ENCODE measurements around the gene ENGASE.

The ENGASE gene

GRCh38 chr17:79104898-79105600 is 30.4 kb downstream of the ENGASE start:
- no peak for DNase-seq (ENCODE audit: low spot score)
- no peak for TF ChIP-seq CTCF (conservative IDR thresholded peaks at IDR 0.05; ENCODE audit: low read depth)
- ChIA-PET CTCF (interaction anchor here (0.6 to 1.1 kb wide), 5 partner anchors 60 to 288 kb away, joined by 3 to 5 read pairs (median 3); no protein-coding TSS in a partner anchor), POLR2A (ENCODE audit: low non-redundant PET) (no interaction called here)
- H3K27ac ChIP-seq = no peak overlapping the region

- H3K27ac ChIP-seq = no peak overlapping the region
- no peak for TF ChIP-seq CTCF (conservative IDR thresholded peaks at IDR 0.05; ENCODE audit: low read depth)
- ChIA-PET POLR2A (ENCODE audit: low non-redundant PET) (no interaction called here), CTCF (interaction anchor here (0.5 to 0.6 kb wide), 2 partner anchors 8 to 60 kb away, joined by 3 to 4 read pairs; no protein-coding TSS in a partner anchor)
- no peak for DNase-seq (ENCODE audit: low spot score)
Observed at GRCh38 chr17:79105937-79106336, 31.3 kb downstream of the ENGASE start.

- ChIA-PET CTCF (interaction anchor here (0.5 to 0.7 kb wide), 2 partner anchors 12 to 29 kb away, joined by 3 read pairs; no protein-coding TSS in a partner anchor), POLR2A (ENCODE audit: low non-redundant PET) (no interaction called here)
- DNase-seq (ENCODE audit: low spot score) = no peak
- no peak for TF ChIP-seq CTCF (conservative IDR thresholded peaks at IDR 0.05; ENCODE audit: low read depth)
- no peak overlapping the region for H3K27ac ChIP-seq
Observed at GRCh38 chr17:79106958-79107357, 32.3 kb downstream of the ENGASE start.

GRCh38 chr17:79107499-79108231 is 33.0 kb downstream of the ENGASE start:
- H3K27ac ChIP-seq = no peak overlapping the region
- no peak for DNase-seq (ENCODE audit: low spot score)
- no peak for TF ChIP-seq CTCF (conservative IDR thresholded peaks at IDR 0.05; ENCODE audit: low read depth)
- ChIA-PET CTCF (interaction anchor here (0.5 to 0.8 kb wide), 3 partner anchors 11 to 29 kb away, joined by 3 read pairs; no protein-coding TSS in a partner anchor), POLR2A (ENCODE audit: low non-redundant PET) (no interaction called here)

GRCh38 chr17:79108232-79108850 is 33.7 kb downstream of the ENGASE start:
- no peak for DNase-seq (ENCODE audit: low spot score)
- H3K27ac ChIP-seq = no peak overlapping the region
- POLR2A ChIA-PET (ENCODE audit: low non-redundant PET) = no interaction called here
- CTCF ChIA-PET = interaction anchor here (0.8 kb wide), 1 partner anchor 21 kb away, joined by 3 read pairs; no protein-coding TSS in a partner anchor
- no peak for TF ChIP-seq CTCF (conservative IDR thresholded peaks at IDR 0.05; ENCODE audit: low read depth)

GRCh38 chr17:79108870-79109269 is 34.2 kb downstream of the ENGASE start:
- DNase-seq (ENCODE audit: low spot score) = no peak
- no peak overlapping the region for H3K27ac ChIP-seq
- POLR2A ChIA-PET (ENCODE audit: low non-redundant PET) = no interaction called here
- CTCF ChIA-PET = interaction anchor here (0.6 to 0.9 kb wide), 3 partner anchors 44 to 665 kb away, joined by 3 to 4 read pairs (median 4); no protein-coding TSS in a partner anchor
- no peak for TF ChIP-seq CTCF (conservative IDR thresholded peaks at IDR 0.05; ENCODE audit: low read depth)
